ENCODE results near the gene SIRPG.

DNA sequence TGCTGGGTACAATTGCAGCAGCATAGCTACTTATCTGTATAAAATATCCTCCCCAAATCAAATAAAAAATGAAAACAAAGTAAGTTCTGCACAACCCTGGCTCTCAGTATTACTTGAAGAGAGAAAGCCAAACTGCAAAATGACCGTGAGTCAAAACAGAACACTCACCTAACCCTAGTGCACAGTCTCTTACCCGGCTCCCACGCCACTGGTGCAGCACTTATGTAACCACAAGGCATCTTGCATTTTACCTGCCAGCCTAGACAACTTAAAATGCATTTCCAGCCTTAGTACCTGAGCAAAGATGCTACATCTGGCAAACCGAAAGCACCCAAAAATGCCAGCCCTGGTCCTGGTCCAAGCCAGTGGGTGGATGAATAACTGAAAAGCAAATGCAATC, 25.4 kb downstream of the SIRPG start:
- TF ChIP-seq CTCF (IDR thresholded peaks at IDR 0.05) (no peak), POLR2A (IDR thresholded peaks at IDR 0.05) (no peak)

Data from adrenal gland (tissue), 5 donors.